ENCODE results near the gene TSC2. TPM values are rescaled to one million over a fixed set of nuclear protein-coding genes. Genes with fewer than 3 reads are reported as not detected.
"Not testable (repeated sequence)": the region's sequence is repeated elsewhere in the genome, so short reads cannot be mapped to it uniquely, and the experiment has no call there.

The TSC2 gene
- total RNA-seq, 1 donor: 78.9 TPM

DNA sequence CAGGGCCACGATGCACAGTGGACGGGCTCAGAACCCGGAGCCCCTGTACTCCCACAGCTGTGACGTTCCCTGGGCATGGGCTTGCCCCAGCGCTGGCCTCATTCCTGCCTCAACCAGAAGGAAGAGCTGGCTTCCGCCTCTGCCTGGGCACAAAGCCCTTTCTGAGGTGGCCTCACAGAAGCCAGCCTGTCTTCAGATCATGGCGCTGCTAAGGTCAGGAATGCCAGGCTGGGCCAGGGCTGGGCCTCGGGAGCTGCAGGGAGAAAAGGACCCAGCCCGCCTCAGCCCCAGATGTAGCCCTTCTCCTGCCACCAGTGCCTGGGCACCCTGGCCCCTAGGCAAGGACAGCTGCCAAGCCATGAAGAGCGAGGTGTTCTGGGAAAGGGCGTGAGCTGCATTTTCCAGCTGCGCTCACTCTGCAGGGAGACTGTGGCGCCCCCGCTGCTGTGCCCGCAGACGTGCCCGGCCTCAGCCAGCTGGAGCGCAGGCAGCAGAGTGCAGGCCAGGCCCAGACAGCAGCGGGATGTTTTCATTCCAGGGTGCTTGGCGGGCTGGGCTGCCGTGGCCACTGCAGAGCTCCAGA is 78.5 kb downstream of the TSC2 start:
- H3K27me3 ChIP-seq (ENCODE audit: insufficient read depth, low read length); H3K4me3 ChIP-seq (ENCODE audit: insufficient read depth, low read length); H2AFZ ChIP-seq (ENCODE audit: low read length); H3K9me3 ChIP-seq (ENCODE audit: low read depth, low read length); H3K36me3 ChIP-seq (ENCODE audit: insufficient read depth, low read length); DNase-seq (ENCODE audit: insufficient read length, low spot score, missing footprints): not testable (repeated sequence)
- peaks cover 69% of the 10 kb centered on the region for H3K79me2 ChIP-seq (ENCODE audit: insufficient read depth, low read length)
- H3K27ac ChIP-seq (ENCODE audit: low read depth, low read length): peak overlapping the region; percentile 70
- peak overlapping the region; percentile 13 for H3K4me2 ChIP-seq (ENCODE audit: insufficient read depth, low read length)
- peaks cover 41% of the 10 kb centered on the region for H3K4me1 ChIP-seq (ENCODE audit: insufficient read depth, low read length)
- H4K20me1 ChIP-seq (ENCODE audit: insufficient read depth, low read length): peaks cover 22% of the 10 kb centered on the region

DNA sequence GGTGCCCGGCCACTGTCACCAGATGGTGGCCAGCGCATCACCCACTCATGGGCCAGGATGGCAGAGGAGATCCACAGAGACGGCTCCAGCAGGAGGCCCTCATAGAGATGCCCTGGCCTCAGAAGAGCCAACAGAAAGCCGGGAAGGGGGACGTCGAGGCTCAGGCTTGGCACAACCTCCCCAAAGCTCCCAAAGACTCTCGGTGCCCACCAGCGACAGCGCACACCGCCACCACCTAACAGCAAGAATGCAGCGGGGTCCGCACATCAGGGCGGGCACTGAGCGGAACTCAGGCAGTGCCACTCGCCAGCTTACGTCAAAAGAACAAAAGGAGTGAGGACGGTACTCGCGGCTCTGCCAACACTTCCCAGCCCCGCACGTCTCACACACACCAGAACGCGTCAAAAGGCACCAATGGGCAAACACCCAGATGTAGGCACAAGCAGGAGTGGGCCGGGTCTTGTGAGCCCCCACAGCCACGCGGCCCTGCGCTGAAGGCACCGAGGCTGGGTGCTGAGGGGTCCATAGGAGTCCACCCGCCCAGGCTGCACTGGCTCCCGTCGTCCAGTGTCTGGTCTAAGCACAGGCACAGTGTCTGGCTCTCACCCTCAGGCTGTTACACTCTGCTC is 79.3 kb downstream of the TSC2 start:
- Histone ChIP-seq H3K79me2 (ENCODE audit: insufficient read depth, low read length) (peaks cover 67% of the 10 kb centered on the region), H3K4me1 (ENCODE audit: insufficient read depth, low read length) (peaks cover 36% of the 10 kb centered on the region), H4K20me1 (ENCODE audit: insufficient read depth, low read length) (peaks cover 17% of the 10 kb centered on the region), H3K27ac (ENCODE audit: low read depth, low read length) (peak overlapping the region; percentile 51), H3K4me2 (ENCODE audit: insufficient read depth, low read length) (peak overlapping the region; percentile 13)
- not testable (repeated sequence) for H3K9me3 ChIP-seq (ENCODE audit: low read depth, low read length); H3K27me3 ChIP-seq (ENCODE audit: insufficient read depth, low read length); H2AFZ ChIP-seq (ENCODE audit: low read length); DNase-seq (ENCODE audit: insufficient read length, low spot score, missing footprints); H3K36me3 ChIP-seq (ENCODE audit: insufficient read depth, low read length); H3K4me3 ChIP-seq (ENCODE audit: insufficient read depth, low read length)

DNA sequence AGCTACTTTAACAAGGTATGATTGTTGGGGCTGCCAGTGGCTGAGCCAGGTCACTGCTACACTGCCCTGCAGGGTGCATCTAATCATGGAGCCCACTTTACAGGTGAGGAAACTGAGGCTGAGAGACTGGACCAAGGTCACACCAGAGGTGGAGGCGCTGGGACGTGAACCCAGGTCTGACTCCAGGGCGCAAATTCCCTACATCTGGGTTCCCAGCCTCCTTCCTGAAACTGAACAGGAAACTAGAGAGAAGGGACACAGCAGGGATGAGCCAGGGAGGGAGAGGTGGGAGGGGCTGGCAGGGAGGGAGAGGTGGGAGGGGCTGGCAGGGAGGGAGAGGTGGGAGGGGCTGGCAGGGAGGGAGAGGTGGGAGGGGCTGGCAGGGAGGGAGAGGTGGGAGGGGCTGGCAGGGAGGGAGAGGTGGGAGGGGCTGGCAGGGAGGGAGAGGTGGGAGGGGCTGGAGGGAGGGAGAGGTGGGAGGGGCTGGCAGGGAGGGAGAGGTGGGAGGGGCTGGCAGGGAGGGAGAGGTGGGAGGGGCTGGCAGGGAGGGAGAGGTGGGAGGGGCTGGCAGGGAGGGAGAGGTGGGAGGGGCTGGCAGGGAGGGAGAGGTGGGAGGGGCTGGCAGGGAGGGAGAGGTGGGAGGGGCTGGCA is 80.0 kb downstream of the TSC2 start:
- H2AFZ ChIP-seq (ENCODE audit: low read length); H3K9me3 ChIP-seq (ENCODE audit: low read depth, low read length); H3K27ac ChIP-seq (ENCODE audit: low read depth, low read length); DNase-seq (ENCODE audit: insufficient read length, low spot score, missing footprints); H3K27me3 ChIP-seq (ENCODE audit: insufficient read depth, low read length); H3K36me3 ChIP-seq (ENCODE audit: insufficient read depth, low read length); H3K4me3 ChIP-seq (ENCODE audit: insufficient read depth, low read length): not testable (repeated sequence)
- H3K4me2 ChIP-seq (ENCODE audit: insufficient read depth, low read length): peak overlapping the region; percentile 55
- H3K79me2 ChIP-seq (ENCODE audit: insufficient read depth, low read length): peaks cover 60% of the 10 kb centered on the region
- peaks cover 36% of the 10 kb centered on the region for H3K4me1 ChIP-seq (ENCODE audit: insufficient read depth, low read length)
- H4K20me1 ChIP-seq (ENCODE audit: insufficient read depth, low read length): peaks cover 14% of the 10 kb centered on the region

DNA sequence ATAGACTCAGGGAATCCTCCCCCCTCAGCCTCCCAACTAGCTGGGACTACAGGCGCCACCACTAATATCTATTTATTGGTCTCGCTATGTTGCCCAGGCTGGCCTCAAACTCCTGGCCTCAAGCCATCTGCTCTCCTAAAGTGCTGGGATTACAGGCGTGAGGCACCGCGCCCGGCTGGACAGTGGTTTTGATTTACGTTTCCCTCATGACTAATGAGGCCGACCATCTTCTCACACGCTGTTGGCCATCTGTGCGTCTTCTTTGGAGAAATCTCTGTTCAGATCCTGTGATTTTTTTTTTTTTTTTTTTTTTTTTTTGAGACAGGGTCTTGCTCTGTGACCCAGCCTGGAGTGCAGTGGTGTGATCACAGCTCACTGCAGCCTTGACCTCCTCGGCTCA is 81.5 kb downstream of the TSC2 start:
- H2AFZ ChIP-seq (ENCODE audit: low read length); H3K4me2 ChIP-seq (ENCODE audit: insufficient read depth, low read length); H3K27ac ChIP-seq (ENCODE audit: low read depth, low read length); DNase-seq (ENCODE audit: insufficient read length, low spot score, missing footprints); H3K4me3 ChIP-seq (ENCODE audit: insufficient read depth, low read length); H3K36me3 ChIP-seq (ENCODE audit: insufficient read depth, low read length); H3K9me3 ChIP-seq (ENCODE audit: low read depth, low read length); H3K27me3 ChIP-seq (ENCODE audit: insufficient read depth, low read length): not testable (repeated sequence)
- peaks cover 14% of the 10 kb centered on the region for H4K20me1 ChIP-seq (ENCODE audit: insufficient read depth, low read length)
- H3K4me1 ChIP-seq (ENCODE audit: insufficient read depth, low read length): peaks cover 36% of the 10 kb centered on the region
- H3K79me2 ChIP-seq (ENCODE audit: insufficient read depth, low read length): peaks cover 59% of the 10 kb centered on the region

DNA sequence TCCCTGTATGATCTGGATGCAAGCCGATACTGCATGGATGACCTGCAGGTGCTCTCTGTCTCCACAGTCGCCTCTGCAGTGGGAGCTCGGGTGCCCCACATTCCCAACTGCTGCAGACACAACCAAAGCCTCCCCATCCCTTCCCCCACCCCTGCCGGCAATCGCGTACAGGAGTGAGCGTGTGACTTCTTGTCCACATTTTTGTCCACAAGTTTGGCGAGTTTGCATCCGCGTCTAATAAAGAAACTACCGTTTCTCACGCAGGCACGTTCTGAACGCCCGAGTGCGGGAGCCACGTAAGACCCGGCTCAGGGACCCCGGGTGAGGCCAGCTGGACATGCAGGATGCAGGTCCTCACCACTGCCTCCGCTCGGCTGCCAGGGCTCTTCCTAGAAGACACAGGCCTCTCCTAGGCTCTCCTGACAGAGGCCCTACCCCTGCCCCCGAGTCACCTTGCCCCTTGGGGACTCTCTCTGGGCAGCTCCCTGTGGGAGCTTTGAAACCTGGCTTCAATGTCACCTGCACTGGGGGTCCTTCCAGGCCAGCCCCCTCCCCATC is 82.2 kb downstream of the TSC2 start:
- peaks cover 52% of the 10 kb centered on the region for H3K79me2 ChIP-seq (ENCODE audit: insufficient read depth, low read length)
- H3K4me2 ChIP-seq (ENCODE audit: insufficient read depth, low read length); H2AFZ ChIP-seq (ENCODE audit: low read length); H3K36me3 ChIP-seq (ENCODE audit: insufficient read depth, low read length); H3K27ac ChIP-seq (ENCODE audit: low read depth, low read length); H3K4me3 ChIP-seq (ENCODE audit: insufficient read depth, low read length); DNase-seq (ENCODE audit: insufficient read length, low spot score, missing footprints); H3K27me3 ChIP-seq (ENCODE audit: insufficient read depth, low read length); H3K9me3 ChIP-seq (ENCODE audit: low read depth, low read length): not testable (repeated sequence)
- peaks cover 29% of the 10 kb centered on the region for H3K4me1 ChIP-seq (ENCODE audit: insufficient read depth, low read length)
- H4K20me1 ChIP-seq (ENCODE audit: insufficient read depth, low read length): peaks cover 14% of the 10 kb centered on the region

DNA sequence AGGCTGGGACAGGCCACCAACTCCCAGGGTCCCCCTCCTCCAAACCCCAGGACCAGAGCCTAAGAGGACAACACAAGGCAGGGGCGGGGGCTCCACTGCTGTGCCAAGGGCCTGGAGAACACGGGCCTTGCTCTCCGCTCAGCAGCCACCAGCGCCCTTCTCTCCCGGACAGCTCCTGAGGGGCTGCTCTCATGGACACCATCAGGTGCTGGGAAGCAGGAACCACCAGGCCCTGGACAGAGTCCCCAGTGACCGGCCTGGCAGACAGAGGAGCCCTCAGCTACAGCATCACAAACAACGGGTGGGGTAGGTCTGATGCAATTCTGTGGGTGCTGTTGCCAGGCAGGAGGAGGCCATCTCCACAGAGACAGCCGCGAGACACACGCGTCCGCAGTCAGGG is 86.0 kb downstream of the TSC2 start:
- not testable (repeated sequence) for DNase-seq (ENCODE audit: insufficient read length, low spot score, missing footprints); H3K9me3 ChIP-seq (ENCODE audit: low read depth, low read length); H3K4me2 ChIP-seq (ENCODE audit: insufficient read depth, low read length); H2AFZ ChIP-seq (ENCODE audit: low read length); H3K27ac ChIP-seq (ENCODE audit: low read depth, low read length); H4K20me1 ChIP-seq (ENCODE audit: insufficient read depth, low read length); H3K4me1 ChIP-seq (ENCODE audit: insufficient read depth, low read length); H3K27me3 ChIP-seq (ENCODE audit: insufficient read depth, low read length); H3K36me3 ChIP-seq (ENCODE audit: insufficient read depth, low read length)
- peaks cover 26% of the 10 kb centered on the region for H3K79me2 ChIP-seq (ENCODE audit: insufficient read depth, low read length)
- peak overlapping the region; percentile 25 for H3K4me3 ChIP-seq (ENCODE audit: insufficient read depth, low read length)

DNA sequence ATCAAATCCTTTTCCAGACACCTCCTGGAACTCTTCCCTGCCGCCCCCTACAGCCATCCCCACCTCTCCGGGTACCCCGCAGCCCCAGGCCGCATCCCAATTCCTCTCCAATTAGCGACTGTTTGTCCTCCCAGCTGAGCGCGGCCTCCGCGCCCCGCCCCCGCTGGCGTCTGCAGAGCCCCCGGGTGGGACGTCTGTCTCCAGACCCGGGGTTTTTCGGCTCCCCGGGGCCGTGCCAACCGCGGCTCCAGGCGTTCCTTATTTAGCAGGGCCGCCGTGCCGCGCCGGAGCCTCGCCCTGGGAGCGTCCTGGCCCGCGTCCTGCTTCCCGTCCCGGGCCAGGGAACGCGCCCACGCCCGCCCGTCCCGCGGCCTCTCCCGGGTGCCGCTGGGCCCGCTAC is 87.3 kb downstream of the TSC2 start:
- H3K79me2 ChIP-seq (ENCODE audit: insufficient read depth, low read length): peaks cover 23% of the 10 kb centered on the region

DNA sequence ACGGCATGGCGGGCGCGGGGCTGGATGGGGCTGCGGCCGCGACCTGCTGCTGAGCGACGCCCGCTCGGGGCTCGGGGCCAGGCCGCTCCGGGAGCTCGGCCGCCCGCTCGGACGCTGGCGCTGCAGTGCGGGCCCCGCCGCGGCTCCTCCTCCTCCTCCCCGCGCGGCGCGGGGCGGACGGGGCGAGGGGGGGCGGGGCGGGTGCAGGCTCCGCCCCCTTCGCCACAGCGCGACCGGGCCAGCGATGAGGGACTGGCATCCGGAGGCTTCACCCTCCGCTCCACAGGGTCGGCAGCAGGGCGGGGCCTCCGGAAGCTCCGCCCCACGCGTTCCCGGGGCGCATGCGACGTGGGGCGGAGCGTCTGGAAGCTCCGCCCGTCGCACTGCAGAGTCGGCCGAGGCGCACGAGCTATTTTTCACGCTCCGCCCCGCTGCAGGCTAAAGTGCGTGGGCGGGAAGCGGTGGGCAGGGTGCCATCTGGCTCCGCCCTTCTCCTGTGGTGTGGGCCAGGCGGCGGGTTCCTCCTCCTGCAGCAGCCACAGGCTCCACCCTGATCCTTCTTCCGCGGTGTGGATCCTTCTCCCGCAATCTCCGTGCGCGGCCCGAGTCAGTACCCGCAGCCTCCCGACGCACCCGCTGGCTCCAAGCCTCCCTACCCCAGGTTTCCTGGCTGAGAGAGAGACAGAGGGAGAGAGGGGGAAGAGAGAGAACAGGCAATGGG is 88.1 kb downstream of the TSC2 start, which contains the start of gene PKD1:
Gene PKD1 (minus strand): TSS at position 129 of the 721 bp plus-strand sequence. CDS start 209 bp downstream, outside the sequence.
- Histone ChIP-seq H3K79me2 (ENCODE audit: insufficient read depth, low read length) (peaks cover 14% of the 10 kb centered on the region), H3K4me2 (ENCODE audit: insufficient read depth, low read length) (peak within 1 kb of the TSS; percentile 70), H3K4me3 (ENCODE audit: insufficient read depth, low read length) (peak within 1 kb of the TSS; percentile 70), H2AFZ (ENCODE audit: low read length) (peak within 1 kb of the TSS; percentile 62)
- not testable (repeated sequence) for H3K27ac ChIP-seq (ENCODE audit: low read depth, low read length); H3K36me3 ChIP-seq (ENCODE audit: insufficient read depth, low read length); H3K9me3 ChIP-seq (ENCODE audit: low read depth, low read length); H3K4me1 ChIP-seq (ENCODE audit: insufficient read depth, low read length); H4K20me1 ChIP-seq (ENCODE audit: insufficient read depth, low read length); H3K27me3 ChIP-seq (ENCODE audit: insufficient read depth, low read length)
- peak; percentile 92 for DNase-seq (ENCODE audit: insufficient read length, low spot score, missing footprints)

More for the DNA sequence above, 87.3 kb downstream of the TSC2 start:
- H3K9me3 ChIP-seq (ENCODE audit: low read depth, low read length); H2AFZ ChIP-seq (ENCODE audit: low read length); H3K4me1 ChIP-seq (ENCODE audit: insufficient read depth, low read length); H4K20me1 ChIP-seq (ENCODE audit: insufficient read depth, low read length); H3K4me2 ChIP-seq (ENCODE audit: insufficient read depth, low read length); H3K27ac ChIP-seq (ENCODE audit: low read depth, low read length); DNase-seq (ENCODE audit: insufficient read length, low spot score, missing footprints); H3K36me3 ChIP-seq (ENCODE audit: insufficient read depth, low read length); H3K27me3 ChIP-seq (ENCODE audit: insufficient read depth, low read length): not testable (repeated sequence)
- peak overlapping the region; percentile 70 for H3K4me3 ChIP-seq (ENCODE audit: insufficient read depth, low read length)

Data from osteoblast (primary cell).